Activated naive CD8-positive, alpha-beta T cell treated with anti-CD3 and anti-CD28 coated beads, Interleukin-2, amount 10 ng/mL, durations not matched to agents 7 days and 5 days (primary cell): ENCODE data around the gene EDIL3. TPM values are rescaled to one million over a fixed set of nuclear protein-coding genes. Genes with fewer than 3 reads are reported as not detected.

Experiments
- ATAC-seq: fragments of 150-1000 bp; cut with Tn5 transposase; one replicate; pipeline ENCODE4 v1.10.0; 2021; ENCODE audit warnings: low read depth, moderate library complexity
- POLR2A ChIA-PET: fragments of 350-600 bp; sonication (Branson Sonifier 250); formaldehyde crosslinking; loops from one replicate; lab custom pipeline; 2021; ENCODE audit warnings: antibody characterized with exemption; lab: Charles Lee
- DNase-seq: peaks from one replicate; pipeline ENCODE4 v3.0.0; 2021
- H3K27ac Mint-ChIP-seq: one replicate; pipeline ENCODE4 v1.8.0; 2022; ENCODE audit warnings: mild to moderate bottlenecking, mixed read lengths
- H3K27me3 Mint-ChIP-seq: one replicate; pipeline ENCODE4 v1.8.0; 2022; ENCODE audit warnings: mild to moderate bottlenecking, moderate library complexity, mixed read lengths
- H3K36me3 Mint-ChIP-seq: one replicate; pipeline ENCODE4 v1.8.0; 2021; ENCODE audit warnings: mild to moderate bottlenecking, mixed read lengths
- H3K4me1 Mint-ChIP-seq: one replicate; pipeline ENCODE4 v1.8.0; 2021; ENCODE audit warnings: mixed read lengths
- H3K4me3 Mint-ChIP-seq: one replicate; pipeline ENCODE4 v1.8.0; 2022; ENCODE audit warnings: mild to moderate bottlenecking, moderate library complexity, mixed read lengths
- H3K9me3 Mint-ChIP-seq: one replicate; pipeline ENCODE4 v1.8.0; 2021; ENCODE audit warnings: mixed read lengths
- total RNA-seq, 2 experiments: library from RNA; stranded (reverse); gene quantifications; one replicate each; pipeline ENCODE4 v1.2.3, GENCODE V29; 2021

The EDIL3 gene
- total RNA-seq, 2 experiments from 2014 or later: not detected

GRCh38 chr5:84253946-84254345, 130.7 kb downstream of the EDIL3 start:
- H3K9me3 Mint-ChIP-seq: no peaks in the 10 kb centered on the region
- no peaks in the 10 kb centered on the region for H3K36me3 Mint-ChIP-seq
- no peaks in the 10 kb centered on the region for H3K4me1 Mint-ChIP-seq
- DNase-seq (no peak), ATAC-seq (no peak)
- no peaks in the 10 kb centered on the region for H3K27me3 Mint-ChIP-seq
- H3K4me3 Mint-ChIP-seq: no peak overlapping the region
- H3K27ac Mint-ChIP-seq: no peak overlapping the region
- POLR2A ChIA-PET: no interaction called here

- no peak for DNase-seq
- Mint-ChIP-seq H3K36me3 (no peaks in the 10 kb centered on the region), H3K4me1 (no peaks in the 10 kb centered on the region), H3K27ac (no peak overlapping the region), H3K9me3 (no peaks in the 10 kb centered on the region), H3K4me3 (no peak overlapping the region), H3K27me3 (no peaks in the 10 kb centered on the region)
- POLR2A ChIA-PET: no interaction called here
- no peak for ATAC-seq
Measured at GRCh38 chr5:84251503-84251902, 133.2 kb downstream of the EDIL3 start.

- Mint-ChIP-seq H3K27me3 (no peaks in the 10 kb centered on the region), H3K9me3 (no peaks in the 10 kb centered on the region), H3K36me3 (no peaks in the 10 kb centered on the region), H3K27ac (no peak overlapping the region), H3K4me3 (no peak overlapping the region), H3K4me1 (no peaks in the 10 kb centered on the region)
- POLR2A ChIA-PET: no interaction called here
- DNase-seq: no peak
- no peak for ATAC-seq
Measured at GRCh38 chr5:84249918-84250630, 134.6 kb downstream of the EDIL3 start.

- POLR2A ChIA-PET: no interaction called here
- no peaks in the 10 kb centered on the region for H3K27me3 Mint-ChIP-seq
- DNase-seq: no peak
- no peak for ATAC-seq
- no peak overlapping the region for H3K27ac Mint-ChIP-seq
- H3K4me1 Mint-ChIP-seq: no peaks in the 10 kb centered on the region
- no peaks in the 10 kb centered on the region for H3K36me3 Mint-ChIP-seq
- no peak overlapping the region for H3K4me3 Mint-ChIP-seq
- H3K9me3 Mint-ChIP-seq: no peaks in the 10 kb centered on the region
Measured at GRCh38 chr5:84248013-84248412, 136.7 kb downstream of the EDIL3 start.

- H3K27ac Mint-ChIP-seq: no peak overlapping the region
- no peaks in the 10 kb centered on the region for H3K36me3 Mint-ChIP-seq
- no peaks in the 10 kb centered on the region for H3K27me3 Mint-ChIP-seq
- H3K9me3 Mint-ChIP-seq: no peaks in the 10 kb centered on the region
- DNase-seq (no peak), ATAC-seq (no peak)
- no peak overlapping the region for H3K4me3 Mint-ChIP-seq
- POLR2A ChIA-PET: no interaction called here
- no peaks in the 10 kb centered on the region for H3K4me1 Mint-ChIP-seq
Measured at GRCh38 chr5:84242286-84242685, 142.4 kb downstream of the EDIL3 start.

GRCh38 chr5:84239494-84239893, 145.2 kb downstream of the EDIL3 start:
- H3K9me3 Mint-ChIP-seq: no peaks in the 10 kb centered on the region
- no peaks in the 10 kb centered on the region for H3K27me3 Mint-ChIP-seq
- ATAC-seq: no peak
- POLR2A ChIA-PET: no interaction called here
- no peak overlapping the region for H3K4me3 Mint-ChIP-seq
- DNase-seq: no peak
- no peaks in the 10 kb centered on the region for H3K4me1 Mint-ChIP-seq
- no peak overlapping the region for H3K27ac Mint-ChIP-seq
- H3K36me3 Mint-ChIP-seq: no peaks in the 10 kb centered on the region

GRCh38 chr5:84237126-84237525, 147.6 kb downstream of the EDIL3 start:
- Mint-ChIP-seq H3K4me3 (no peak overlapping the region), H3K9me3 (no peaks in the 10 kb centered on the region), H3K27me3 (no peaks in the 10 kb centered on the region), H3K36me3 (no peaks in the 10 kb centered on the region), H3K4me1 (no peaks in the 10 kb centered on the region), H3K27ac (no peak overlapping the region)
- POLR2A ChIA-PET: interaction anchor here (0.6 kb wide), 1 partner anchor 57 kb away, joined by 3 read pairs; no protein-coding TSS in a partner anchor
- DNase-seq: no peak
- no peak for ATAC-seq

GRCh38 chr5:84231433-84231832, 153.2 kb downstream of the EDIL3 start:
- POLR2A ChIA-PET: no interaction called here
- no peak for ATAC-seq

GRCh38 chr5:84229045-84229444, 155.6 kb downstream of the EDIL3 start:
- no peaks in the 10 kb centered on the region for H3K4me1 Mint-ChIP-seq
- H3K9me3 Mint-ChIP-seq: no peaks in the 10 kb centered on the region
- H3K36me3 Mint-ChIP-seq: no peaks in the 10 kb centered on the region
- DNase-seq: no peak
- POLR2A ChIA-PET: no interaction called here
- H3K4me3 Mint-ChIP-seq: no peak overlapping the region
- no peaks in the 10 kb centered on the region for H3K27me3 Mint-ChIP-seq
- ATAC-seq: no peak
- no peak overlapping the region for H3K27ac Mint-ChIP-seq

More at GRCh38 chr5:84231433-84231832, 153.2 kb downstream of the EDIL3 start:
- Mint-ChIP-seq H3K36me3 (no peaks in the 10 kb centered on the region), H3K9me3 (no peaks in the 10 kb centered on the region), H3K4me3 (no peak overlapping the region), H3K27ac (no peak overlapping the region), H3K4me1 (no peaks in the 10 kb centered on the region), H3K27me3 (no peaks in the 10 kb centered on the region)
- no peak for DNase-seq

GRCh38 chr5:84228266-84228665, 156.4 kb downstream of the EDIL3 start:
- no peaks in the 10 kb centered on the region for H3K36me3 Mint-ChIP-seq
- H3K4me1 Mint-ChIP-seq: no peaks in the 10 kb centered on the region
- POLR2A ChIA-PET: no interaction called here
- no peaks in the 10 kb centered on the region for H3K9me3 Mint-ChIP-seq
- DNase-seq: no peak
- H3K27ac Mint-ChIP-seq: no peak overlapping the region
- ATAC-seq: no peak
- H3K27me3 Mint-ChIP-seq: no peaks in the 10 kb centered on the region
- H3K4me3 Mint-ChIP-seq: no peak overlapping the region

GRCh38 chr5:84227236-84227635, 157.4 kb downstream of the EDIL3 start:
- no peaks in the 10 kb centered on the region for H3K9me3 Mint-ChIP-seq

GRCh38 chr5:84218546-84218945, 166.1 kb downstream of the EDIL3 start:
- Mint-ChIP-seq H3K27ac (no peak overlapping the region), H3K36me3 (no peaks in the 10 kb centered on the region), H3K4me1 (no peaks in the 10 kb centered on the region), H3K9me3 (no peaks in the 10 kb centered on the region), H3K27me3 (no peaks in the 10 kb centered on the region), H3K4me3 (no peak overlapping the region)
- DNase-seq (no peak), ATAC-seq (no peak)
- POLR2A ChIA-PET: no interaction called here

More at GRCh38 chr5:84227236-84227635, 157.4 kb downstream of the EDIL3 start:
- H3K4me1 Mint-ChIP-seq: no peaks in the 10 kb centered on the region
- POLR2A ChIA-PET: interaction anchor here (0.6 kb wide), 1 partner anchor 208 kb away, joined by 3 read pairs; no protein-coding TSS in a partner anchor
- H3K36me3 Mint-ChIP-seq: no peaks in the 10 kb centered on the region
- no peak for ATAC-seq
- no peak overlapping the region for H3K4me3 Mint-ChIP-seq
- H3K27me3 Mint-ChIP-seq: no peaks in the 10 kb centered on the region
- DNase-seq: no peak
- no peak overlapping the region for H3K27ac Mint-ChIP-seq

GRCh38 chr5:84215521-84215920, 169.2 kb downstream of the EDIL3 start:
- Mint-ChIP-seq H3K36me3 (no peaks in the 10 kb centered on the region), H3K27me3 (peaks cover 2% of the 10 kb centered on the region), H3K9me3 (no peaks in the 10 kb centered on the region), H3K4me1 (no peaks in the 10 kb centered on the region), H3K4me3 (no peak overlapping the region), H3K27ac (no peak overlapping the region)
- DNase-seq: no peak
- ATAC-seq: no peak
- POLR2A ChIA-PET: no interaction called here

GRCh38 chr5:84213861-84214260, 170.8 kb downstream of the EDIL3 start:
- Mint-ChIP-seq H3K27ac (no peak overlapping the region), H3K4me1 (no peaks in the 10 kb centered on the region), H3K36me3 (no peaks in the 10 kb centered on the region), H3K9me3 (no peaks in the 10 kb centered on the region), H3K27me3 (peaks cover 2% of the 10 kb centered on the region), H3K4me3 (no peak overlapping the region)
- ATAC-seq (no peak), DNase-seq (no peak)
- POLR2A ChIA-PET: no interaction called here
